PC-3 (cell line): ENCODE measurements around the gene HMGXB3. TPM values are rescaled to one million over a fixed set of nuclear protein-coding genes. Genes with fewer than 3 reads are reported as not detected.

Experiments used
- ATAC-seq: fragments of 200-7000 bp; cut with Tn5 transposase; 2 replicates; pipeline ENCODE4 v1.9.1; 2020; ENCODE audit warnings: mild to moderate bottlenecking, moderate library complexity
- BruUV-seq: library from RNA; stranded (reverse); fragments of 400-500 nt; replicated peaks from 2 replicates; lab custom pipeline; 2021; lab: Mats Ljungman, UMichigan
- CTCF ChIA-PET: fragments of 300-600 bp; sonication (Branson Sonifier 250); formaldehyde crosslinking; loops from one replicate; lab custom pipeline; 2022; ENCODE audit warnings: antibody characterized with exemption; lab: Charles Lee
- POLR2A ChIA-PET: fragments of 300-600 bp; sonication (Branson Sonifier 250); formaldehyde crosslinking; loops from one replicate; lab custom pipeline; 2022; ENCODE audit warnings: antibody characterized with exemption; ENCODE audit not compliant: unreplicated experiment; lab: Charles Lee
- DNase-seq: peaks from one replicate; pipeline ENCODE4 v3.0.0-alpha.2; 2015
- H2AFZ ChIP-seq: fragments of 300-600 bp; sonication (generic); 2 replicates; pipeline ENCODE4 v1.6.0; 2016; ENCODE audit warnings: antibody characterized with exemption, low read length
- H3F3A ChIP-seq: fragments of 300-600 bp; sonication (generic); one replicate; pipeline ENCODE4 v1.6.0; 2017; ENCODE audit warnings: antibody characterized with exemption, low read length, control low read depth, mild to moderate bottlenecking; ENCODE audit not compliant: unreplicated experiment
- H3K27ac ChIP-seq: fragments of 300-600 bp; sonication (generic); 2 replicates; pipeline ENCODE4 v1.5.1; 2016; ENCODE audit warnings: mild to moderate bottlenecking, low read length
- H3K27me3 ChIP-seq: fragments of 300-600 bp; sonication (generic); 2 replicates; pipeline ENCODE4 v1.6.1; 2016; ENCODE audit warnings: low read length, mixed read lengths
- H3K36me3 ChIP-seq: fragments of 300-600 bp; sonication (generic); 2 replicates; pipeline ENCODE4 v1.6.1; 2016; ENCODE audit warnings: low read depth, mixed run types, low read length, mixed read lengths
- H3K4me1 ChIP-seq: fragments of 300-600 bp; sonication (generic); 2 replicates; pipeline ENCODE4 v1.5.1; 2016; ENCODE audit warnings: low read length; ENCODE audit not compliant: insufficient read depth
- H3K4me2 ChIP-seq: fragments of 300-600 bp; sonication (generic); 2 replicates; pipeline ENCODE4 v1.6.0; 2016; ENCODE audit warnings: low read length
- H3K4me3 ChIP-seq: fragments of 300-600 bp; sonication (generic); 2 replicates; pipeline ENCODE4 v1.5.1; 2016; ENCODE audit warnings: mild to moderate bottlenecking, low read length, mixed read lengths
- H3K79me2 ChIP-seq: fragments of 300-600 bp; sonication (generic); 2 replicates; pipeline ENCODE4 v1.6.1; 2017; ENCODE audit warnings: low read length, mixed read lengths
- H3K9ac ChIP-seq: fragments of 300-600 bp; sonication (generic); 2 replicates; pipeline ENCODE4 v1.6.0; 2016; ENCODE audit warnings: mild to moderate bottlenecking, low read length
- H3K9me2 ChIP-seq: fragments of 300-600 bp; sonication (generic); replicated peaks from 2 replicates; pipeline ENCODE4 v1.6.1; 2016; ENCODE audit warnings: mixed run types, low read length, mixed read lengths
- H3K9me3 ChIP-seq: fragments of 300-600 bp; sonication (generic); 2 replicates; pipeline ENCODE4 v1.6.1; 2016; ENCODE audit warnings: low read length, mixed read lengths
- H4K20me1 ChIP-seq: fragments of 300-600 bp; sonication (generic); 2 replicates; pipeline ENCODE4 v1.6.1; 2016; ENCODE audit warnings: low read length, mixed read lengths
- CTCF ChIP-seq: fragments of 300-600 bp; sonication (generic); conservative IDR thresholded peaks from 2 replicates; pipeline ENCODE4 v1.5.1; 2017; ENCODE audit warnings: antibody characterized with exemption, low read depth, mild to moderate bottlenecking, low read length
- EZH2 ChIP-seq: fragments of 300-600 bp; sonication (generic); IDR thresholded peaks from one replicate; pipeline ENCODE4 v1.6.1; 2017; ENCODE audit warnings: antibody characterized with exemption, mild to moderate bottlenecking, low read length; ENCODE audit not compliant: unreplicated experiment
- EZH2phosphoT487 ChIP-seq: fragments of 300-600 bp; sonication (generic); IDR thresholded peaks from 2 replicates; pipeline ENCODE4 v1.6.1; 2018; ENCODE audit warnings: mild to moderate bottlenecking, antibody characterized with exemption, low read length, borderline replicate concordance
- intact Hi-C: fragments of 100-400 bp; cut with micrococcal nuclease; formaldehyde crosslinking; loops from 2 replicates; pipeline ENCODE4 v1.9.0; 2023
- total RNA-seq: library from RNA; depleted of rRNA; stranded (reverse); fragments of >200 nt; gene quantifications from 2 replicates; pipeline ENCODE4 v1.2.3, GENCODE V29; 2014

HMGXB3 gene
- total RNA-seq, 1 experiment from 2014 or later = 56.6 TPM

GRCh38 chr5:150079909-150080461, 79.4 kb downstream of the HMGXB3 start:
- H3K4me3 ChIP-seq = no peak overlapping the region
- ATAC-seq = no peak
- ChIA-PET CTCF (no interaction called here), POLR2A (no interaction called here)
- H3K27ac ChIP-seq = no peak overlapping the region
- no peak for DNase-seq
- peaks cover 29% of the 10 kb centered on the region for H3K27me3 ChIP-seq
- no peaks in the 10 kb centered on the region for H3K9me2 ChIP-seq
- H4K20me1 ChIP-seq = no peaks in the 10 kb centered on the region
- no peaks in the 10 kb centered on the region for H3K79me2 ChIP-seq
- TF ChIP-seq EZH2 = no peak
- TF ChIP-seq EZH2phosphoT487 = no peak
- no peak for TF ChIP-seq CTCF
- no peak overlapping the region for H3K4me2 ChIP-seq
- no peaks in the 10 kb centered on the region for H3K9me3 ChIP-seq
- intact Hi-C loops = no loop called here
- BruUV-seq = no TSS peak
- H2AFZ ChIP-seq = no peak overlapping the region
- no peaks in the 10 kb centered on the region; the same call in 1 of the 2 replicates for H3K4me1 ChIP-seq
- H3K36me3 ChIP-seq = no peaks in the 10 kb centered on the region
- no peak overlapping the region for H3K9ac ChIP-seq
- no peaks in the 10 kb centered on the region for H3F3A ChIP-seq

GRCh38 chr5:150080696-150081435, 80.3 kb downstream of the HMGXB3 start:
- Histone ChIP-seq H4K20me1 (no peaks in the 10 kb centered on the region), H3K9ac (no peak overlapping the region), H3K36me3 (no peaks in the 10 kb centered on the region), H3K27me3 (peaks cover 24% of the 10 kb centered on the region), H3K9me3 (no peaks in the 10 kb centered on the region), H3K9me2 (no peaks in the 10 kb centered on the region), H3K79me2 (no peaks in the 10 kb centered on the region), H2AFZ (no peak overlapping the region), H3K4me2 (no peak overlapping the region), H3K27ac (no peak overlapping the region), H3K4me3 (no peak overlapping the region), H3F3A (no peaks in the 10 kb centered on the region), H3K4me1 (no peaks in the 10 kb centered on the region; the same call in 1 of the 2 replicates)
- intact Hi-C loops = no loop called here
- no TSS peak for BruUV-seq
- ATAC-seq = no peak
- CTCF ChIA-PET = interaction anchor here (0.6 kb wide), 1 partner anchor 62 kb away, joined by 3 read pairs; no protein-coding TSS in a partner anchor
- POLR2A ChIA-PET = no interaction called here
- TF ChIP-seq EZH2 (no peak), CTCF (no peak), EZH2phosphoT487 (no peak)
- DNase-seq = no peak
